ENCODE results near the gene HSPE1. TPM values are rescaled to one million over a fixed set of nuclear protein-coding genes. Genes with fewer than 3 reads are reported as not detected.

Gene HSPE1
- total RNA-seq, 2 experiments from 2014 or later, result 91.0 to 95.6 TPM

DNA sequence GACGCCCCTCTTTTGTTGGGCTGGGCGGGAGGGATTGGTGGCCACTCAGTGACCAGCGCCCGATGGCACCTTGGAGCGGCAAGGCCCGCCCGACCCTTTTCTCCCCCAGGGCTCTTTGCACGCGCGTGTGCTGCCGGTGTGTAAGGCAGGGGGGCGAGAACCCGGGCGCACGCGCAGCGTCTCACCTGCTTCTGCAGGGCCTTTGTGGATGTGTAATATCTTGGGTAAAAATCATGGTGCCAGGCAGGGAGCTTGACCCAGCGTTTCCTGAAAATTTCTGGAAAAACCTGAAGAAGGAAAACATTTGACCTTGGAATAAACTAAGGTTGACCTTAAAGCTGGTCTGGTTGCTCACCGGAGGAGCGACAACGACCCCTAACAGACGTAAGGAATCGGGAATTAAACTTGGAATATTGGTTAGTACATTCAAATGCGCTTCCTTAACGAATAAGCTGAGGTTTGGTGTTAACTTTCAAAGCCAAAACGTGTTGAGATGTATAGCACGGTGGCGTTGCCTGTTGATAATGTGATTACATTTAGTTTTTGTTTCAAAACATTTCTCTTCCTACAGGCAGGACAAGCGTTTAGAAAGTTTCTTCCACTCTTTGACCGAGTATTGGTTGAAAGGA is 438 bp downstream of the HSPE1 start:
- peaks cover 50% of the 10 kb centered on the region for H3K4me1 Mint-ChIP-seq
- peaks cover 71% of the 10 kb centered on the region for H3K36me3 Mint-ChIP-seq (ENCODE audit: low read depth)
- H3K9me3 Mint-ChIP-seq, result no peaks in the 10 kb centered on the region
- no peaks in the 10 kb centered on the region for H3K27me3 Mint-ChIP-seq
- ChIA-PET POLR2A (interaction anchor here (1.0 kb wide), 1 partner anchor 15 kb away, joined by 3 read pairs; the partner anchor contains the start of gene MOB4), CTCF (interaction anchor here (1.1 to 2.3 kb wide), 3 partner anchors 15 to 47 kb away, joined by 3 to 8 read pairs (median 5); partner anchors contain the start of genes COQ10B and MOB4)
- peak overlapping the region; percentile 98 for H3K27ac Mint-ChIP-seq
- H3K4me3 Mint-ChIP-seq, result peak overlapping the region; percentile 91
- DNase-seq, result peak; percentile 25

GRCh38 chr2:197502201-197502600 is 2.0 kb downstream of the HSPE1 start:
- peak overlapping the region; percentile 91 for H3K4me3 Mint-ChIP-seq
- ChIA-PET POLR2A (no interaction called here), CTCF (interaction anchor here (0.6 to 2.3 kb wide), 4 partner anchors 10 to 363 kb away, joined by 3 to 8 read pairs (median 4); partner anchors contain the start of gene MOB4)
- peak overlapping the region; percentile 98 for H3K27ac Mint-ChIP-seq
- H3K9me3 Mint-ChIP-seq, result no peaks in the 10 kb centered on the region
- H3K4me1 Mint-ChIP-seq, result peaks cover 34% of the 10 kb centered on the region
- DNase-seq, result no peak
- H3K27me3 Mint-ChIP-seq, result no peaks in the 10 kb centered on the region
- H3K36me3 Mint-ChIP-seq (ENCODE audit: low read depth), result peaks cover 57% of the 10 kb centered on the region

- Mint-ChIP-seq H3K9me3 (no peaks in the 10 kb centered on the region), H3K36me3 (ENCODE audit: low read depth) (peaks cover 52% of the 10 kb centered on the region), H3K27ac (peak overlapping the region; percentile 98), H3K4me1 (peaks cover 29% of the 10 kb centered on the region), H3K4me3 (peak overlapping the region; percentile 91), H3K27me3 (no peaks in the 10 kb centered on the region)
- POLR2A ChIA-PET, result no interaction called here
- DNase-seq, result no peak
- CTCF ChIA-PET, result interaction anchor here (1.1 to 2.3 kb wide), 2 partner anchors 11 to 13 kb away, joined by 4 to 8 read pairs; partner anchors contain the start of gene MOB4
Observed at GRCh38 chr2:197502685-197503084, 2.5 kb downstream of the HSPE1 start.

DNA sequence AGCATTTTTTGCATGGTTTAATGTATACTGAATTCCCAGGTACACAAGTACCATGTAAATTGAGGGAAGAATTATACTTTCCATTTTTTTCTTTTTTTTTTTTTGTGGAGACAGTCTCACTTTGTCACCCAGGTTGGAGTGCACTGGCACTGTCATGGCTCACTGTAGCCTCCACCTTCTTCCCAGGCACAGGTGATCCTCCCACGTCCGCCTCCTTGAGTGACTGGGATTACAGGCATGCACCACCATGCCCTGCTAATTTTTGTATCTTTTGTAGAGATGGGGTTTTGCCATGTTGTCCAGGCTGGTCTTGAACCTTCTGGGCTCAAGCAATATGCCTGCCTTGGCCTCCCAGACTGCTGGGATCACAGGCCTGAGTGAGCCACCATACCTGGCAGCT is 3.8 kb downstream of the HSPE1 start:
- no peak overlapping the region for H3K4me3 Mint-ChIP-seq
- no peak overlapping the region for H3K27ac Mint-ChIP-seq
- CTCF ChIA-PET, result no interaction called here
- DNase-seq, result no peak
- no peaks in the 10 kb centered on the region for H3K27me3 Mint-ChIP-seq
- POLR2A ChIA-PET, result no interaction called here
- H3K36me3 Mint-ChIP-seq (ENCODE audit: low read depth), result peaks cover 45% of the 10 kb centered on the region
- no peaks in the 10 kb centered on the region for H3K9me3 Mint-ChIP-seq
- H3K4me1 Mint-ChIP-seq, result peaks cover 22% of the 10 kb centered on the region

GRCh38 chr2:197504512-197504911 is 4.3 kb downstream of the HSPE1 start:
- Mint-ChIP-seq H3K4me1 (peaks cover 22% of the 10 kb centered on the region), H3K27me3 (no peaks in the 10 kb centered on the region), H3K27ac (no peak overlapping the region), H3K36me3 (ENCODE audit: low read depth) (peaks cover 45% of the 10 kb centered on the region), H3K9me3 (no peaks in the 10 kb centered on the region), H3K4me3 (no peak overlapping the region)
- no peak for DNase-seq
- ChIA-PET CTCF (interaction anchor here (0.7 to 1.0 kb wide), 2 partner anchors 9 to 11 kb away, joined by 3 to 5 read pairs; partner anchors contain the start of gene MOB4), POLR2A (no interaction called here)

DNA sequence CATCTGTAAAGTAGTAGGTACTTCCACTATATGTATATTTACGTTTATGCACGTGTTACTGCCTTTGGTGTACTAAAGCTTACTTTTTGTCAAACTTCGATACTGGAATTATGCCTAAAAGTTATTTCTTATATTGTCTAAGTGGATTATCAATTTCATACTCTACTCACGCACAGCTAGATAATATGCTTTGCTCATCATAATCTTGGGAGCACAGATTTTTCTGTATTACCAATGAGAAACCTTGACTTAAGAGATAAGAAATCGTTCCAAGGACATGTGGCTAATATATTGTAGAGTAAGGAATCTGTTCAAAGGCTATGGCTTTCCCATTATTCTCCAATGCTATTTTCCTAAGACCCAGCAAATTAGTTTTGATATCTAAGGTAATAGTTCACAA is 6.5 kb downstream of the HSPE1 start:
- Mint-ChIP-seq H3K27ac (no peak overlapping the region), H3K27me3 (no peaks in the 10 kb centered on the region), H3K36me3 (ENCODE audit: low read depth) (peaks cover 40% of the 10 kb centered on the region), H3K9me3 (no peaks in the 10 kb centered on the region), H3K4me3 (no peak overlapping the region), H3K4me1 (peaks cover 13% of the 10 kb centered on the region)
- ChIA-PET POLR2A (no interaction called here), CTCF (interaction anchor here (0.7 kb wide), 1 partner anchor 36 kb away, joined by 9 read pairs; no protein-coding TSS in a partner anchor)
- DNase-seq, result no peak

GRCh38 chr2:197513915-197514314 is 13.7 kb downstream of the HSPE1 start:
- Mint-ChIP-seq H3K9me3 (no peaks in the 10 kb centered on the region), H3K27ac (no peak overlapping the region), H3K27me3 (no peaks in the 10 kb centered on the region), H3K36me3 (ENCODE audit: low read depth) (peaks cover 5% of the 10 kb centered on the region), H3K4me3 (no peak overlapping the region), H3K4me1 (peaks cover 26% of the 10 kb centered on the region)
- POLR2A ChIA-PET, result no interaction called here
- DNase-seq, result no peak
- CTCF ChIA-PET, result interaction anchor here (1.6 kb wide), 1 partner anchor 9 kb away, joined by 3 read pairs; no protein-coding TSS in a partner anchor

DNA sequence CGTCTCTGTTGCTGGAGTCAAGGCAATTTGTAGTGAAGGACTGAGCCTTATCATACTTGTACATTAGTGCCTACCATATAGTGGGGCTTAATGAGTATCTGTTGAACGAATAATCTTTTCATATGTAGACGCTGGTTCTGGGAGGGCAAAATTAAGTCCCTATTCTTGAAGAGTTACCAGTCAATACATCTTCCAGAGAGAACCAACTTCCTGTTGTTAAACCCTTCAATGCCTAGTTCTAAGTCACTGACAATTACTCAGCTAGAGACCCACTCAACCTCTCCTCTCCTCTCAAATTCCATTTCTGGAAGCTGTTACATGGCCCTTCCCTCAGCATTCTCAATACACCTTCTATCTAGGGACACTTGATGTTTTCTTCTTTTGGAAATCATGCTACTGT is 14.6 kb downstream of the HSPE1 start:
- POLR2A ChIA-PET, result no interaction called here
- no peaks in the 10 kb centered on the region for H3K27me3 Mint-ChIP-seq
- CTCF ChIA-PET, result interaction anchor here (1.4 kb wide), 1 partner anchor 18 kb away, joined by 3 read pairs; no protein-coding TSS in a partner anchor
- peak overlapping the region; percentile 91 for H3K4me3 Mint-ChIP-seq
- H3K9me3 Mint-ChIP-seq, result no peaks in the 10 kb centered on the region
- H3K36me3 Mint-ChIP-seq (ENCODE audit: low read depth), result peaks cover 7% of the 10 kb centered on the region
- H3K27ac Mint-ChIP-seq, result peak overlapping the region; percentile 98
- peaks cover 31% of the 10 kb centered on the region for H3K4me1 Mint-ChIP-seq
- DNase-seq, result no peak

DNA sequence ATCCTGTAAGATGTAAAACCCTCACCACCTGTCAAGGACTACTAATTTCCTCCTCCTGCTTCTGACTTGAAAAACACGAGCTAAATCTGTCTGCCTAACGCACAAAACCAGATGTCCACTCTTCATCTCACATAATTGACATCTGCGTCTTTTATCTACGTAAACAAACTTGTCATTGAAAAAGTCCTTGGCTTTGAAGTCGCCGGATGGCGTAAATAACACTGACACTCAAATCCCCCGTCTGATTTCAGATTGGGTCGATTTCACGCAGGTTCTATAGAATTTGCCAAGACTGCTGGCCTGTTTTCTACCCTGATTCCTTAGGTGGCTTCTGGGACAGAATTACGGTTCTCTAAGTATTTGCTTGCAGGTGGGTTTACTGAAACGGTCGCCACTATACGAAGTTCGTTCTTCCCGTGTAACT is 15.1 kb downstream of the HSPE1 start:
- Mint-ChIP-seq H3K27ac (peak overlapping the region; percentile 98), H3K9me3 (no peaks in the 10 kb centered on the region), H3K36me3 (ENCODE audit: low read depth) (peaks cover 7% of the 10 kb centered on the region), H3K4me3 (peak overlapping the region; percentile 91), H3K4me1 (peaks cover 31% of the 10 kb centered on the region), H3K27me3 (no peaks in the 10 kb centered on the region)
- DNase-seq, result no peak
- POLR2A ChIA-PET, result interaction anchor here (0.6 to 1.0 kb wide), 3 partner anchors 15 to 327 kb away, joined by 3 read pairs; partner anchors contain the start of genes COQ10B, HSPD1 and HSPE1
- CTCF ChIA-PET, result interaction anchor here (1.4 to 2.2 kb wide), 4 partner anchors 8 to 19 kb away, joined by 3 to 8 read pairs (median 5); no protein-coding TSS in a partner anchor

GRCh38 chr2:197515739-197516392 is 15.7 kb downstream of the HSPE1 start, which contains the start of gene MOB4:
TSS of gene MOB4 (plus strand) at chr2:197516066. CDS start at chr2:197516087, 21 bp downstream.
- Mint-ChIP-seq H3K27ac (peak within 1 kb of the TSS; percentile 98), H3K9me3 (peaks cover under 1% of the 10 kb centered on the region), H3K27me3 (no peaks in the 10 kb centered on the region), H3K4me1 (peaks cover 32% of the 10 kb centered on the region), H3K36me3 (ENCODE audit: low read depth) (peaks cover 11% of the 10 kb centered on the region), H3K4me3 (peak within 1 kb of the TSS; percentile 91)
- POLR2A ChIA-PET, result interaction anchor here (0.6 to 1.3 kb wide), 7 partner anchors 16 to 327 kb away, joined by 3 to 5 read pairs (median 3); partner anchors contain the start of genes COQ10B, HSPD1 and HSPE1
- DNase-seq, result peak; percentile 93
- CTCF ChIA-PET, result interaction anchor here (0.6 to 2.2 kb wide), 7 partner anchors 8 to 19 kb away, joined by 3 to 8 read pairs (median 4); partner anchors contain the start of genes HSPD1 and HSPE1

DNA sequence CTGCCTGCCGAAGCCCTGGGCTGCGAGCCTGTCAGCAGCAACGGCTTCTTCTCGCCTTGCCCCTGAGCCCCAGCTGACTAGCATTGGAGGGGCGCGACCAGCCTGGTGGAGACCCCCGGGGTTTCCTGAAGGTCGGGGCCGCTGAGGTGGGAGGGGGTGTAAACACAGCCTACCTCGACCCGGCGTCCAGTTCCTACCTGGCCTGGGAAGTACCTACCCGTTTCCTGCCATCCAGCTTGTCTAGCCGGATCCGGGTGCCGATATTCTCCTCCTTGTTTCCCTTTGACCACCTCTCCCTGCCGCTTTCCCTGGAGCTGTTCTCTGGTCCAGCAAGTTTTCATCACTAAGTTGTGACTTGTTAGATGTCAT is 16.2 kb downstream of the HSPE1 start:
- ChIA-PET CTCF (interaction anchor here (0.6 to 2.2 kb wide), 6 partner anchors 9 to 17 kb away, joined by 3 to 8 read pairs (median 4); partner anchors contain the start of genes HSPD1 and HSPE1), POLR2A (interaction anchor here (0.7 to 1.3 kb wide), 6 partner anchors 15 to 82 kb away, joined by 3 to 5 read pairs (median 3); partner anchors contain the start of genes COQ10B, HSPD1 and HSPE1)
- Mint-ChIP-seq H3K9me3 (peaks cover 4% of the 10 kb centered on the region), H3K36me3 (ENCODE audit: low read depth) (peaks cover 16% of the 10 kb centered on the region), H3K4me3 (peak overlapping the region; percentile 91), H3K27me3 (no peaks in the 10 kb centered on the region), H3K27ac (peak overlapping the region; percentile 98), H3K4me1 (peaks cover 35% of the 10 kb centered on the region)
- DNase-seq, result peak; percentile 29

- CTCF ChIA-PET, result interaction anchor here (1.1 to 2.2 kb wide), 4 partner anchors 10 to 17 kb away, joined by 3 to 6 read pairs (median 4); partner anchors contain the start of genes HSPD1 and HSPE1
- POLR2A ChIA-PET, result interaction anchor here (1.3 kb wide), 1 partner anchor 19 kb away, joined by 3 read pairs; no protein-coding TSS in a partner anchor
- Mint-ChIP-seq H3K27me3 (no peaks in the 10 kb centered on the region), H3K4me3 (peak overlapping the region; percentile 91), H3K9me3 (peaks cover 4% of the 10 kb centered on the region), H3K27ac (peak overlapping the region; percentile 98), H3K36me3 (ENCODE audit: low read depth) (peaks cover 20% of the 10 kb centered on the region), H3K4me1 (peaks cover 38% of the 10 kb centered on the region)
- DNase-seq, result no peak
Observed at GRCh38 chr2:197517150-197517549, 17.0 kb downstream of the HSPE1 start.

Measured in activated CD4-positive, alpha-beta T cell treated with anti-CD3 and anti-CD28 coated beads, Interleukin-2, amount 10 ng/mL, durations not matched to agents 7 days and 5 days (primary cell).